C4-2B (cell line): ENCODE data around the gene CHST9.

Source experiments
- H3K27ac ChIP-seq: fragments of 450-650 bp; 2 replicates; pipeline ENCODE4 v1.5.1; 2017
- ZFX ChIP-seq: fragments of 450-650 bp; IDR thresholded peaks from 2 replicates; pipeline ENCODE4 v1.6.1; 2017
- TF ChIP-seq, protein P1 (sequence below): fragments of 450-650 bp; conservative IDR thresholded peaks from 2 replicates; pipeline ENCODE4 v1.5.1; 2017; ENCODE audit warnings: mild to moderate bottlenecking

CHST9 gene

GRCh38 chr18:26869640-26870039, 315.5 kb downstream of the CHST9 start:
- TF ChIP-seq, protein P1, sequence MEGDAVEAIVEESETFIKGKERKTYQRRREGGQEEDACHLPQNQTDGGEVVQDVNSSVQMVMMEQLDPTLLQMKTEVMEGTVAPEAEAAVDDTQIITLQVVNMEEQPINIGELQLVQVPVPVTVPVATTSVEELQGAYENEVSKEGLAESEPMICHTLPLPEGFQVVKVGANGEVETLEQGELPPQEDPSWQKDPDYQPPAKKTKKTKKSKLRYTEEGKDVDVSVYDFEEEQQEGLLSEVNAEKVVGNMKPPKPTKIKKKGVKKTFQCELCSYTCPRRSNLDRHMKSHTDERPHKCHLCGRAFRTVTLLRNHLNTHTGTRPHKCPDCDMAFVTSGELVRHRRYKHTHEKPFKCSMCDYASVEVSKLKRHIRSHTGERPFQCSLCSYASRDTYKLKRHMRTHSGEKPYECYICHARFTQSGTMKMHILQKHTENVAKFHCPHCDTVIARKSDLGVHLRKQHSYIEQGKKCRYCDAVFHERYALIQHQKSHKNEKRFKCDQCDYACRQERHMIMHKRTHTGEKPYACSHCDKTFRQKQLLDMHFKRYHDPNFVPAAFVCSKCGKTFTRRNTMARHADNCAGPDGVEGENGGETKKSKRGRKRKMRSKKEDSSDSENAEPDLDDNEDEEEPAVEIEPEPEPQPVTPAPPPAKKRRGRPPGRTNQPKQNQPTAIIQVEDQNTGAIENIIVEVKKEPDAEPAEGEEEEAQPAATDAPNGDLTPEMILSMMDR, result no peak
- TF ChIP-seq ZFX, result no peak
- H3K27ac ChIP-seq, result no peak overlapping the region

GRCh38 chr18:26868968-26869586, 316.0 kb downstream of the CHST9 start:
- no peak for TF ChIP-seq ZFX
- H3K27ac ChIP-seq, result no peak overlapping the region

DNA sequence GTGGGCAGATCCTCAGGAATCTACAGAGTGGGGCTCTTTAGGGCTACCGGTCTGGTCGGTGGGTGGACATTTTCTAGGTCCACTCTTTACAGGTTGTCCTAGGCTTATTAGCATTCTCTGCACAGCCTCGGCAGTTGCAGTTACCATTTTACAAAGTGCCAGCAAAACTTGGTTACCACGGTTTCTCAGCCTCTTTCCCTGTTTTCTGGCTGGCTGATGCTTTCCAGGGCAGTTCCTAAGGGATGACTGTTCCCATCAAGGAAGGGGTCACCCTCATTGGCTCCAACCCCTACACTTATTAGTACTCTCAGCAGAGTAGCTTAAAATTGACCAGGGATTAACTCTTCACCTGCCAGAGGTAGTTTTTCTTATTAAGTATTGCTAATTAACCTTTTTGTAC, 317.6 kb downstream of the CHST9 start:
- TF ChIP-seq, protein P1, result no peak
- no peak for TF ChIP-seq ZFX
- no peak overlapping the region for H3K27ac ChIP-seq

- H3K27ac ChIP-seq, result no peak within 1 kb of the TSS
- TF ChIP-seq, protein P1, result no peak
- no peak for TF ChIP-seq ZFX
Observed at GRCh38 chr18:26865557-26865956, 319.6 kb downstream of the CHST9 start, which contains the start of gene AQP4. Gene AQP4 (minus strand): TSS chr18:26865707. CDS start chr18:26865689, 18 bp downstream.

GRCh38 chr18:26864658-26865057, 320.4 kb downstream of the CHST9 start:
- H3K27ac ChIP-seq, result no peak overlapping the region
- TF ChIP-seq, protein P1, result no peak
- no peak for TF ChIP-seq ZFX

- TF ChIP-seq, protein P1, result no peak
- no peak for TF ChIP-seq ZFX
Observed at GRCh38 chr18:26863921-26864497, 321.1 kb downstream of the CHST9 start.

GRCh38 chr18:26863122-26863879, 321.8 kb downstream of the CHST9 start:
- H3K27ac ChIP-seq, result peak overlapping the region; percentile 31
- TF ChIP-seq, protein P1, result no peak
- TF ChIP-seq ZFX, result no peak

More at GRCh38 chr18:26863921-26864497, 321.1 kb downstream of the CHST9 start:
- H3K27ac ChIP-seq, result peak overlapping the region; percentile 31; the same call in 1 of the 2 replicates
